CD14-positive monocyte (primary cell): Measurements from ENCODE around the gene CDC34. TPM values are rescaled to one million over a fixed set of nuclear protein-coding genes. Genes with fewer than 3 reads are reported as not detected.
A peak's percentile ranks its signal among the peaks of the same experiment; 100 is the strongest.

ENCODE experiments used
- DNase-seq, 3 donors: peaks; one replicate each; pipeline ENCODE4 v3.0.0-alpha.2; 2011 to 2022
- H2AFZ ChIP-seq: 2 replicates; pipeline ENCODE4 v1.6.0; 2012; ENCODE audit warnings: mild to moderate bottlenecking, low read depth, low read length, inconsistent platforms; ENCODE audit not compliant: insufficient read depth, poor library complexity, severe bottlenecking
- H3K27ac ChIP-seq, 2 donors: 1 replicate in 1 of 2; 2 replicates in 1 of 2; pipeline ENCODE4 v1.5.1; 2012 to 2013; ENCODE audit warnings: low read length in 2 of 2, control low read depth in 1 of 2, inconsistent platforms in 1 of 2, low read depth in 1 of 2, mild to moderate bottlenecking in 1 of 2
- H3K27me3 ChIP-seq, 2 donors: one replicate each; pipeline versions ENCODE4 v1.6.0 to v1.6.1; 2011 to 2013; ENCODE audit warnings: low read length in 2 of 2; ENCODE audit not compliant: control insufficient read depth in 2 of 2, insufficient read depth in 2 of 2
- H3K36me3 ChIP-seq, 2 donors: replicated peaks in 1 of 2; 1 replicate in 1 of 2; 2 replicates in 1 of 2; pipeline versions ENCODE4 v1.5.1 to v1.6.1; 2012 to 2013; ENCODE audit warnings: low read length in 2 of 2, control low read depth in 1 of 2, inconsistent platforms in 1 of 2, mild to moderate bottlenecking in 1 of 2; ENCODE audit not compliant: insufficient read depth in 2 of 2, control insufficient read depth in 1 of 2
- H3K4me1 ChIP-seq, 2 donors: 1 replicate in 1 of 2; 2 replicates in 1 of 2; pipeline versions ENCODE4 v1.5.1 to v1.6.1; 2012 to 2013; ENCODE audit warnings: low read length in 2 of 2, control low read depth in 1 of 2, inconsistent platforms in 1 of 2, mild to moderate bottlenecking in 1 of 2, moderate library complexity in 1 of 2; ENCODE audit not compliant: insufficient read depth in 2 of 2, control insufficient read depth in 1 of 2
- H3K4me2 ChIP-seq: replicated peaks from 2 replicates; pipeline ENCODE3; 2012; ENCODE audit warnings: low read length, moderate library complexity, mild to moderate bottlenecking; ENCODE audit not compliant: poor library complexity, severe bottlenecking; ENCODE audit errors: extremely low read depth
- H3K4me3 ChIP-seq, 3 experiments: fragments of 200-600 bp in 1 of 3; sonication (generic) in 1 of 3; replicated peaks in 1 of 3; 1 replicate in 2 of 3; 2 replicates in 1 of 3; pipeline ENCODE4 v1.5.1; 2011 to 2013; ENCODE audit warnings: low read length in 3 of 3, mild to moderate bottlenecking in 3 of 3, control low read depth in 2 of 3, low read depth in 2 of 3, inconsistent platforms in 1 of 3, moderate library complexity in 1 of 3
- H3K79me2 ChIP-seq: 2 replicates; pipeline ENCODE4 v1.6.0; 2012; ENCODE audit warnings: mild to moderate bottlenecking, control low read depth, inconsistent platforms, low read length, moderate library complexity; ENCODE audit not compliant: insufficient read depth
- H3K9ac ChIP-seq: 2 replicates; pipeline ENCODE4 v1.6.0; 2017; ENCODE audit warnings: low read length, mild to moderate bottlenecking; ENCODE audit not compliant: insufficient read depth, poor library complexity, severe bottlenecking
- H3K9me3 ChIP-seq, 2 donors: replicated peaks in 1 of 2; 1 replicate in 1 of 2; 2 replicates in 1 of 2; pipeline versions ENCODE4 v1.5.1 to v1.6.1; 2012 to 2013; ENCODE audit warnings: low read length in 2 of 2, control low read depth in 1 of 2; ENCODE audit not compliant: control insufficient read depth in 1 of 2, insufficient read depth in 1 of 2
- H4K20me1 ChIP-seq: 2 replicates; pipeline ENCODE4 v1.6.0; 2012; ENCODE audit warnings: mild to moderate bottlenecking, low read length, control low read depth, moderate library complexity; ENCODE audit not compliant: insufficient read depth
- H3K27ac Mint-ChIP-seq, 7 donors: one replicate each; pipeline ENCODE4 v1.8.0; 2020; ENCODE audit warnings: mild to moderate bottlenecking in 7 of 7, mixed read lengths in 7 of 7, moderate library complexity in 6 of 7, inconsistent platforms in 2 of 7
- H3K27me3 Mint-ChIP-seq, 3 donors: one replicate each; pipeline ENCODE4 v1.8.0; 2021 to 2022; ENCODE audit warnings: low read depth in 3 of 3, mild to moderate bottlenecking in 3 of 3, mixed read lengths in 3 of 3, moderate library complexity in 3 of 3, inconsistent platforms in 1 of 3
- H3K36me3 Mint-ChIP-seq, 2 donors: one replicate each; pipeline ENCODE4 v1.8.0; 2020; ENCODE audit warnings: mixed read lengths in 2 of 2, inconsistent platforms in 1 of 2, mild to moderate bottlenecking in 1 of 2
- H3K4me1 Mint-ChIP-seq: one replicate; pipeline ENCODE4 v1.8.0; 2020; ENCODE audit warnings: mild to moderate bottlenecking, mixed read lengths
- H3K4me3 Mint-ChIP-seq, 2 donors: one replicate each; pipeline ENCODE4 v1.8.0; 2020; ENCODE audit warnings: mild to moderate bottlenecking in 2 of 2, mixed read lengths in 2 of 2, moderate library complexity in 1 of 2
- H3K9me3 Mint-ChIP-seq, 7 donors: one replicate each; pipeline ENCODE4 v1.8.0; 2020 to 2022; ENCODE audit warnings: mixed read lengths in 7 of 7, mild to moderate bottlenecking in 6 of 7, moderate library complexity in 6 of 7, inconsistent platforms in 2 of 7
- WGBS: methylation state at CpG from one replicate; pipeline ENCODE4 v1.1.5; 2013; ENCODE audit warnings: missing lambda C conversion rate; ENCODE audit not compliant: insufficient coverage; 5-methylcytosine and 5-hydroxymethylcytosine counted together
- intact Hi-C, 2 donors: fragments of 100-400 bp; cut with micrococcal nuclease; formaldehyde crosslinking; loops; one replicate each; pipeline versions ENCODE4 v1.15.0 to v1.15.1; 2023
- polyA plus RNA-seq, 3 donors: library from polyadenylated mRNA; depleted of rRNA in 1 of 3; unstranded in 2 of 3; stranded (reverse) in 1 of 3; fragments of 300-500 nt in 2 of 3; fragments of >200 nt in 1 of 3; fragmentation: Illumina TruSeq in 2 of 3; gene quantifications; 1 replicate in 2 of 3; 2 replicates in 1 of 3; pipeline ENCODE4 v1.2.3, GENCODE V29; 2012 to 2021
- TF ChIP-seq, protein P1 (sequence below): fragments of 200-600 bp; IDR thresholded peaks from one replicate; pipeline ENCODE4 v1.8.0; 2022; ENCODE audit warnings: antibody characterized with exemption, mild to moderate bottlenecking

CDC34 gene
- polyA plus RNA-seq, 3 donors: 25.2 to 49.2 (median 43.0) TPM

DNA sequence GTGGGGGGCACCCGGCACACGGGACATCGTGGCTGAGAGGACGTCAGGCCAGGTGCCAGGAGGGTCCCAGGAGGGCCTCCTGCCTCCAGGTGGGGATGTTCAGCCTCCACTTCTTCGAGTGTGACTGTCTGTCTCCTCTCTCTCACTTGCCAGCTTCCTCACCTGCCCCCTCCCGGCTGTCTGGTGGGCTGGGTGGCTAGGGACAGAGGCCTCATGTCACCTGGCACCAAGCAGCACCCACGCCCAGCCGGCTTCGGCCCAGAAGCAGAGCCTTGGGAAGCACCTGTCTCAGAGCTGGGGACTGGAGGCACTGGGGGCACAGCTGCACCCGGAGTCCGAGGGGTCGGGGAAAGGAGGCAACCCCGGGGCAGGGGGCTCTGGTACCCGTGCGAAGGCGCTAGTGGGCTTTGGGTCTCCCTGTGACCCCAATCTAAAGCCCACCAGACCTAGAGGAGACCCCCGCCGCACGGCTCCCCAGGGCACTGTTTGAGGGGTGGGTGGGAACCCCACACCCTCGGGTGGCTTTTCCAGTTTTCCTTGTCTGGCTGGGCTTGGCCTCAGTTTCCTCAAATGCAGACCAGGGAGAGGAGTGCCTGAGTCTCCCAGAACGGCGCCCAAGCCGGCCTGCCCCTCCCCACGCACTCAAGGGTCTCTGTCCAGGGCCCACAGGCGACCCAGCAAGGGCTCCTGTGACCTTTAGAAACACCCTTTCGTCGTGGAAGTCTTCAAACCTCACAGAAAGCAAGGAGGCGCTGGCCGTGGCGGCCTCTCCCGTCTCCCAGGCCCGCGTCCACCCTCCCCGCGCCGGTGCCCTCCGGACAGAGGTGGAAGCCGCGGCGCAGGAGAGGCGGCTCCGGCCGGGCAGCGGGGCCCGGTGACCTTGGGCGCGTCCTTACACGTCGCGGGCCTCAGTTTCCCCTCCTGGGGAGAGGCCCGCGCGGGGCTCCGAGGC lies 57.5 kb downstream of the CDC34 start:
- no peaks in the 10 kb centered on the region for H3K79me2 ChIP-seq
- Mint-ChIP-seq H3K27me3 (peaks cover 51 to 77% (median 67%) of the 10 kb centered on the region in 3 donors), H3K36me3 (no peaks in the 10 kb centered on the region), H3K4me3 (peak overlapping the region in 1 of 2 donors; percentile 76), H3K4me1 (peaks cover 6% of the 10 kb centered on the region), H3K27ac (no peak overlapping the region), H3K9me3 (peaks cover 0 to 18% (median 7%) of the 10 kb centered on the region in 7 donors)
- peaks cover 8% of the 10 kb centered on the region for H4K20me1 ChIP-seq
- H3K4me2 ChIP-seq: no peak overlapping the region
- H3K4me3 ChIP-seq: no peak overlapping the region
- H3K9ac ChIP-seq: no peak overlapping the region
- no peak overlapping the region for H3K27ac ChIP-seq
- peaks cover 0 to 12% of the 10 kb centered on the region in 2 donors for H3K9me3 ChIP-seq
- no peaks in the 10 kb centered on the region for H3K4me1 ChIP-seq
- no peaks in the 10 kb centered on the region for H3K36me3 ChIP-seq
- DNase-seq: no peak
- WGBS: 10% methylated on average over 43 of the region's 54 CpGs
- no peak overlapping the region for H2AFZ ChIP-seq
- intact Hi-C loops: no loop called here
- peaks cover 13 to 57% of the 10 kb centered on the region in 2 donors for H3K27me3 ChIP-seq
- TF ChIP-seq, protein P1, sequence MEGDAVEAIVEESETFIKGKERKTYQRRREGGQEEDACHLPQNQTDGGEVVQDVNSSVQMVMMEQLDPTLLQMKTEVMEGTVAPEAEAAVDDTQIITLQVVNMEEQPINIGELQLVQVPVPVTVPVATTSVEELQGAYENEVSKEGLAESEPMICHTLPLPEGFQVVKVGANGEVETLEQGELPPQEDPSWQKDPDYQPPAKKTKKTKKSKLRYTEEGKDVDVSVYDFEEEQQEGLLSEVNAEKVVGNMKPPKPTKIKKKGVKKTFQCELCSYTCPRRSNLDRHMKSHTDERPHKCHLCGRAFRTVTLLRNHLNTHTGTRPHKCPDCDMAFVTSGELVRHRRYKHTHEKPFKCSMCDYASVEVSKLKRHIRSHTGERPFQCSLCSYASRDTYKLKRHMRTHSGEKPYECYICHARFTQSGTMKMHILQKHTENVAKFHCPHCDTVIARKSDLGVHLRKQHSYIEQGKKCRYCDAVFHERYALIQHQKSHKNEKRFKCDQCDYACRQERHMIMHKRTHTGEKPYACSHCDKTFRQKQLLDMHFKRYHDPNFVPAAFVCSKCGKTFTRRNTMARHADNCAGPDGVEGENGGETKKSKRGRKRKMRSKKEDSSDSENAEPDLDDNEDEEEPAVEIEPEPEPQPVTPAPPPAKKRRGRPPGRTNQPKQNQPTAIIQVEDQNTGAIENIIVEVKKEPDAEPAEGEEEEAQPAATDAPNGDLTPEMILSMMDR: no peak

DNA sequence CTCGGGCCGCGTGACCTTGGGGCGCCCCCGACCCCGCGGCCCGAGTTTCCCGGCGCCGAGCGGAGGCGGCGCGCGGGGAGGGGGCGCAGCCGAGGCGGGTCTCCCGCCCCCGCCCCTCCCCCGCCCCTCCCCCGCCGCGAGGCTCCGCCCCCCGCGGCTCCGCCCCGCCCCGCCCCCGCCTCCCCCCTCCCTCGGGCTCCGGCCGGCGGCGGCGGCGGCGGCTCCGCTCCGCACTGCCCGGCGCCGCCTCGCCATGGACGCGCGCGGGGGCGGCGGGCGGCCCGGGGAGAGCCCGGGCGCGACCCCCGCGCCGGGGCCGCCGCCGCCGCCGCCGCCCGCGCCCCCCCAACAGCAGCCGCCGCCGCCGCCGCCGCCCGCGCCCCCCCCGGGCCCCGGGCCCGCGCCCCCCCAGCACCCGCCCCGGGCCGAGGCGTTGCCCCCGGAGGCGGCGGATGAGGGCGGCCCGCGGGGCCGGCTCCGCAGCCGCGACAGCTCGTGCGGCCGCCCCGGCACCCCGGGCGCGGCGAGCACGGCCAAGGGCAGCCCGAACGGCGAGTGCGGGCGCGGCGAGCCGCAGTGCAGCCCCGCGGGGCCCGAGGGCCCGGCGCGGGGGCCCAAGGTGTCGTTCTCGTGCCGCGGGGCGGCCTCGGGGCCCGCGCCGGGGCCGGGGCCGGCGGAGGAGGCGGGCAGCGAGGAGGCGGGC lies 58.3 kb downstream of the CDC34 start, which contains the start of gene HCN2:
HCN2 (plus strand) TSS at position 189 of the 703 bp plus-strand sequence; CDS start at position 254, 65 bp downstream.
- H3K27me3 ChIP-seq: peaks cover 13 to 57% of the 10 kb centered on the region in 2 donors
- Mint-ChIP-seq H3K9me3 (peaks cover 0 to 18% (median 7%) of the 10 kb centered on the region in 7 donors), H3K4me1 (peaks cover 5% of the 10 kb centered on the region), H3K36me3 (no peaks in the 10 kb centered on the region), H3K27ac (no peak within 1 kb of the TSS), H3K27me3 (peaks cover 52 to 84% (median 70%) of the 10 kb centered on the region in 3 donors), H3K4me3 (peak within 1 kb of the TSS in 1 of 2 donors; percentile 76)
- H3K4me3 ChIP-seq: no peak within 1 kb of the TSS
- no peaks in the 10 kb centered on the region for H3K36me3 ChIP-seq
- no peaks in the 10 kb centered on the region for H3K79me2 ChIP-seq
- no peak within 1 kb of the TSS for H3K4me2 ChIP-seq
- peaks cover 0 to 12% of the 10 kb centered on the region in 2 donors for H3K9me3 ChIP-seq
- TF ChIP-seq, protein P1: no peak
- H3K9ac ChIP-seq: no peak within 1 kb of the TSS
- no peak within 1 kb of the TSS for H2AFZ ChIP-seq
- H3K27ac ChIP-seq: no peak within 1 kb of the TSS
- intact Hi-C loops: no loop called here
- no peaks in the 10 kb centered on the region for H3K4me1 ChIP-seq
- peaks cover under 1% of the 10 kb centered on the region for H4K20me1 ChIP-seq
- no peak for DNase-seq
- WGBS: under 1% methylated on average over 86 of the region's 132 CpGs
